Measurements from ENCODE around the gene LONRF3. TPM values are rescaled to one million over a fixed set of nuclear protein-coding genes. Genes with fewer than 3 reads are reported as not detected.

The LONRF3 gene
- polyA plus RNA-seq, 3 donors = 1.2 to 4.9 (median 1.6) TPM

DNA sequence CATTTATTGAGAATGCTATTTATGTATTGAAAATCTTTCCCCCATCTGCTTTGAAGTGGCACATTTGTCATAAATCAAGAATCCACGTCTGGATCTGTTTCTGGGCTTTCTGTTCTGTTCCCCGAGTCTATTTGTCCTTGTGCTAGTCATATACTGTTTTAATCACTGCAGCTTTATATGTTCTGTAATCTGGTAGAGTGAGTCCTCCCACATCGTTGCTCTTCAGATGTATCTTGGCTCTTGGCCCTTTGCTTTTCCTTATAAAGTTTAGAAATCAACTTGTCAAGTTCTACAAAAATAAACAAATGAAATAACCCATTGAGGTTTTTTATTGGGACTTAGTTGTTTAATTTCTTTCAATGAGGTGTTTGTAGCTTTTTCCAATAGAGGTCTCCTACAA lies 29.0 kb downstream of the LONRF3 start:
- no peak overlapping the region for H3K4me2 ChIP-seq (replicated peaks; ENCODE audit: extremely low read depth, low read length, poor library complexity, severe bottlenecking)
- TF ChIP-seq, protein P1, sequence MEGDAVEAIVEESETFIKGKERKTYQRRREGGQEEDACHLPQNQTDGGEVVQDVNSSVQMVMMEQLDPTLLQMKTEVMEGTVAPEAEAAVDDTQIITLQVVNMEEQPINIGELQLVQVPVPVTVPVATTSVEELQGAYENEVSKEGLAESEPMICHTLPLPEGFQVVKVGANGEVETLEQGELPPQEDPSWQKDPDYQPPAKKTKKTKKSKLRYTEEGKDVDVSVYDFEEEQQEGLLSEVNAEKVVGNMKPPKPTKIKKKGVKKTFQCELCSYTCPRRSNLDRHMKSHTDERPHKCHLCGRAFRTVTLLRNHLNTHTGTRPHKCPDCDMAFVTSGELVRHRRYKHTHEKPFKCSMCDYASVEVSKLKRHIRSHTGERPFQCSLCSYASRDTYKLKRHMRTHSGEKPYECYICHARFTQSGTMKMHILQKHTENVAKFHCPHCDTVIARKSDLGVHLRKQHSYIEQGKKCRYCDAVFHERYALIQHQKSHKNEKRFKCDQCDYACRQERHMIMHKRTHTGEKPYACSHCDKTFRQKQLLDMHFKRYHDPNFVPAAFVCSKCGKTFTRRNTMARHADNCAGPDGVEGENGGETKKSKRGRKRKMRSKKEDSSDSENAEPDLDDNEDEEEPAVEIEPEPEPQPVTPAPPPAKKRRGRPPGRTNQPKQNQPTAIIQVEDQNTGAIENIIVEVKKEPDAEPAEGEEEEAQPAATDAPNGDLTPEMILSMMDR (IDR thresholded peaks at IDR 0.05) = no peak
- H3K4me1 ChIP-seq (ENCODE audit: control insufficient read depth in 1 of 2, insufficient read depth in 2 of 2, low read length in 2 of 2) = no peaks in the 10 kb centered on the region
- no peaks in the 10 kb centered on the region for H3K79me2 ChIP-seq (ENCODE audit: insufficient read depth, low read length)
- no peaks in the 10 kb centered on the region for H3K9me3 ChIP-seq (replicated peaks in 1 of 2; ENCODE audit: control insufficient read depth in 1 of 2, insufficient read depth in 1 of 2, low read length in 2 of 2)
- Mint-ChIP-seq H3K9me3 (no peaks in the 10 kb centered on the region), H3K27ac (no peak overlapping the region), H3K36me3 (peaks cover 15 to 19% of the 10 kb centered on the region in 2 donors), H3K4me3 (no peak overlapping the region), H3K4me1 (no peaks in the 10 kb centered on the region), H3K27me3 (ENCODE audit: low read depth in 3 of 3) (peaks cover 0 to 6% (median 0%) of the 10 kb centered on the region in 3 donors)
- no peak overlapping the region for H3K9ac ChIP-seq (ENCODE audit: insufficient read depth, low read length, poor library complexity, severe bottlenecking)
- no CpG with 5 or more reads among the region's 3 CpGs for WGBS (ENCODE audit: insufficient coverage)
- H3K36me3 ChIP-seq (replicated peaks in 1 of 2; ENCODE audit: control insufficient read depth in 1 of 2, insufficient read depth in 2 of 2, low read length in 2 of 2) = peaks cover 2 to 7% of the 10 kb centered on the region in 2 donors
- H3K27me3 ChIP-seq (ENCODE audit: control insufficient read depth in 2 of 2, insufficient read depth in 2 of 2, low read length in 2 of 2) = no peaks in the 10 kb centered on the region
- no peak for DNase-seq
- H2AFZ ChIP-seq (ENCODE audit: insufficient read depth, low read depth, low read length, poor library complexity, severe bottlenecking) = no peak overlapping the region
- no peak overlapping the region for H3K27ac ChIP-seq (ENCODE audit: low read depth in 1 of 2, low read length in 2 of 2)
- H4K20me1 ChIP-seq (ENCODE audit: insufficient read depth, low read length) = no peaks in the 10 kb centered on the region
- intact Hi-C loops (cut with micrococcal nuclease) = no loop called here
- no peak overlapping the region for H3K4me3 ChIP-seq (replicated peaks in 1 of 3; ENCODE audit: low read depth in 2 of 3, low read length in 3 of 3)

DNA sequence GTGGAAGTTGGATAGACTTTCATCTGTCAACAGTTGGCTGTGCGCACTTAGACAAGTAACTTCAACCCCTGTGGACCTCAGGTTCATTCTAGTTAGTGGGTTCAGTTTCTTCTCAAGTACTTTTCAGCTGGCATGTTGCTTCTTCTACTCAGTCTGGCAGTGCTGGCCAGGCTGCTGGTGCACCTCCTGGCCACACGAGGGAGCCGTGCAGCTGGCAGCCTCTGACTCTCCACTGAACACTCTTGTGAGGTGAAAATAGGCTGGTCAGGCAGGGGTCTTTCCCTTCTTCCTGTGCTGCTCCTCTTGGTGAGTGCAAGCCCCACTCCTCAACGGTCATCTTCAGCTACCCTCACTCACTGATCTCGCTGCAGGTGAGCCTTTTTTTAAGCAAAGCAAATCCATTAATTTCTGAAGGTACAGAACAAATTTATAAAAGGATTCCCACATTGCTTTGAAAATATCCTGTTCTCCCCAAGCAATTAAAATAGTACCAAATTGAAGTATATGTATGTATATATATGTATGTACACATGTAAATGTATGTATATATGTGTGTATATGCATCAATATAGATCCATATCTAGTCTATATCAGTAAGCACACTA lies 30.6 kb downstream of the LONRF3 start:
- intact Hi-C loops (cut with micrococcal nuclease) = no loop called here
- Histone ChIP-seq H3K27ac (ENCODE audit: low read depth in 1 of 2, low read length in 2 of 2) (no peak overlapping the region), H3K36me3 (replicated peaks in 1 of 2; ENCODE audit: control insufficient read depth in 1 of 2, insufficient read depth in 2 of 2, low read length in 2 of 2) (peaks cover 10 to 20% of the 10 kb centered on the region in 2 donors), H2AFZ (ENCODE audit: insufficient read depth, low read depth, low read length, poor library complexity, severe bottlenecking) (no peak overlapping the region), H3K79me2 (ENCODE audit: insufficient read depth, low read length) (no peaks in the 10 kb centered on the region), H3K27me3 (ENCODE audit: control insufficient read depth in 2 of 2, insufficient read depth in 2 of 2, low read length in 2 of 2) (no peaks in the 10 kb centered on the region), H3K4me2 (replicated peaks; ENCODE audit: extremely low read depth, low read length, poor library complexity, severe bottlenecking) (no peak overlapping the region), H3K9me3 (replicated peaks in 1 of 2; ENCODE audit: control insufficient read depth in 1 of 2, insufficient read depth in 1 of 2, low read length in 2 of 2) (no peaks in the 10 kb centered on the region), H4K20me1 (ENCODE audit: insufficient read depth, low read length) (no peaks in the 10 kb centered on the region), H3K9ac (ENCODE audit: insufficient read depth, low read length, poor library complexity, severe bottlenecking) (no peak overlapping the region), H3K4me3 (replicated peaks in 1 of 3; ENCODE audit: low read depth in 2 of 3, low read length in 3 of 3) (no peak overlapping the region), H3K4me1 (ENCODE audit: control insufficient read depth in 1 of 2, insufficient read depth in 2 of 2, low read length in 2 of 2) (no peaks in the 10 kb centered on the region)
- H3K27me3 Mint-ChIP-seq (ENCODE audit: low read depth in 3 of 3) = peaks cover 0 to 6% (median 0%) of the 10 kb centered on the region in 3 donors
- H3K4me1 Mint-ChIP-seq = no peaks in the 10 kb centered on the region
- H3K4me3 Mint-ChIP-seq = no peak overlapping the region
- no CpG with 5 or more reads among the region's 5 CpGs for WGBS (ENCODE audit: insufficient coverage)
- DNase-seq = peak; percentile 33 to 54 (median 49)
- no peak overlapping the region for H3K27ac Mint-ChIP-seq
- no peaks in the 10 kb centered on the region for H3K9me3 Mint-ChIP-seq
- TF ChIP-seq, protein P1 (IDR thresholded peaks at IDR 0.05) = peak; percentile 72
- peaks cover 19% of the 10 kb centered on the region in 2 donors for H3K36me3 Mint-ChIP-seq
